DMS114 treated with DMSO at 0.1 percent for 48 hours (cell line): ENCODE measurements around the gene HOXC10.

ENCODE experiments used
- DNase-seq: peaks from one replicate; lab custom pipeline; 2025; ENCODE audit not compliant: unreplicated experiment; lab: John Stamatoyannopoulos, UW

The HOXC10 gene

GRCh38 chr12:53976823-53977595, 7.9 kb upstream of the HOXC10 start:
- DNase-seq: no peak

- DNase-seq: no peak
These were observed 7.1 kb upstream of the HOXC10 start for GRCh38 chr12:53977596-53978445.

GRCh38 chr12:53978477-53979356, 6.2 kb upstream of the HOXC10 start:
- no peak for DNase-seq

- no peak for DNase-seq
These were observed 4.7 kb upstream of the HOXC10 start for GRCh38 chr12:53980104-53980801.

- DNase-seq: no peak
These were observed 4.0 kb upstream of the HOXC10 start for GRCh38 chr12:53980802-53981496.

- DNase-seq: no peak
These were observed 3.0 kb upstream of the HOXC10 start for GRCh38 chr12:53981634-53982565.

- DNase-seq: no peak
These were observed 2.0 kb upstream of the HOXC10 start for GRCh38 chr12:53982648-53983567.

GRCh38 chr12:53983568-53983949, 1.4 kb upstream of the HOXC10 start:
- DNase-seq: no peak

- no peak for DNase-seq
These were observed 885 bp upstream of the HOXC10 start for GRCh38 chr12:53983950-53984572.

- no peak for DNase-seq
These were observed 697 bp downstream of the HOXC10 start for GRCh38 chr12:53985692-53985993.

- no peak for DNase-seq
These were observed 1.2 kb downstream of the HOXC10 start for GRCh38 chr12:53985994-53986685.

GRCh38 chr12:53986686-53987483, 1.9 kb downstream of the HOXC10 start:
- DNase-seq: no peak

GRCh38 chr12:53987787-53988230, 2.9 kb downstream of the HOXC10 start:
- no peak for DNase-seq

- DNase-seq: no peak
These were observed 3.7 kb downstream of the HOXC10 start for GRCh38 chr12:53988541-53989226.

- peak; percentile 35 for DNase-seq
These were observed 4.5 kb downstream of the HOXC10 start for GRCh38 chr12:53989227-53990113.
